A549 (cell line): ENCODE data around the gene SVIL.

Experiments
- FOSL2 ChIP-seq, 2 experiments: fragments of 450-650 bp in 1 of 2; fragments of >200 bp in 1 of 2; sonication (Bioruptor Twin) in 1 of 2; formaldehyde crosslinking; IDR thresholded peaks; 2 replicates each; pipeline versions ENCODE4 v1.5.0 to v1.6.1; 2016 to 2020; ENCODE audit warnings: mild to moderate bottlenecking in 1 of 2, moderate library complexity in 1 of 2
- HMGXB4 ChIP-seq: fragments of 250-450 bp; sonication (Bioruptor Pico); IDR thresholded peaks from 2 replicates; pipeline ENCODE4 v1.5.0; 2021; ENCODE audit warnings: mild to moderate bottlenecking, moderate library complexity, borderline replicate concordance
- KDM5A ChIP-seq: fragments of 200-600 bp; sonication (generic); IDR thresholded peaks from 2 replicates; pipeline ENCODE4 v1.6.1; 2016; ENCODE audit warnings: antibody characterized with exemption, mild to moderate bottlenecking
- RCOR1 ChIP-seq: fragments of 150-350 bp; IDR thresholded peaks from 2 replicates; pipeline ENCODE4 v1.6.1; 2014; ENCODE audit warnings: antibody characterized with exemption, low read length, low read depth
- SREBF2 ChIP-seq: fragments of 450-650 bp; IDR thresholded peaks from 2 replicates; pipeline ENCODE4 v1.6.1; 2014; ENCODE audit warnings: mild to moderate bottlenecking, moderate library complexity
- TF ChIP-seq, protein P1 (sequence below): fragments of 200-600 bp; sonication (generic); IDR thresholded peaks from 2 replicates; pipeline ENCODE4 v1.6.1; 2016; ENCODE audit warnings: antibody characterized with exemption, mild to moderate bottlenecking, moderate library complexity

GRCh38 chr10:29621161-29621560 lies 13.6 kb downstream of the SVIL start:
- TF ChIP-seq HMGXB4 (CRISPR knock-in tag) (no peak), KDM5A (no peak), RCOR1 (no peak), FOSL2 (IDR thresholded peaks at IDR 0.05) (no peak), FOSL2 (CRISPR knock-in tag; IDR thresholded peaks at IDR 0.05) (no peak), SREBF2 (no peak)
- TF ChIP-seq, protein P1, sequence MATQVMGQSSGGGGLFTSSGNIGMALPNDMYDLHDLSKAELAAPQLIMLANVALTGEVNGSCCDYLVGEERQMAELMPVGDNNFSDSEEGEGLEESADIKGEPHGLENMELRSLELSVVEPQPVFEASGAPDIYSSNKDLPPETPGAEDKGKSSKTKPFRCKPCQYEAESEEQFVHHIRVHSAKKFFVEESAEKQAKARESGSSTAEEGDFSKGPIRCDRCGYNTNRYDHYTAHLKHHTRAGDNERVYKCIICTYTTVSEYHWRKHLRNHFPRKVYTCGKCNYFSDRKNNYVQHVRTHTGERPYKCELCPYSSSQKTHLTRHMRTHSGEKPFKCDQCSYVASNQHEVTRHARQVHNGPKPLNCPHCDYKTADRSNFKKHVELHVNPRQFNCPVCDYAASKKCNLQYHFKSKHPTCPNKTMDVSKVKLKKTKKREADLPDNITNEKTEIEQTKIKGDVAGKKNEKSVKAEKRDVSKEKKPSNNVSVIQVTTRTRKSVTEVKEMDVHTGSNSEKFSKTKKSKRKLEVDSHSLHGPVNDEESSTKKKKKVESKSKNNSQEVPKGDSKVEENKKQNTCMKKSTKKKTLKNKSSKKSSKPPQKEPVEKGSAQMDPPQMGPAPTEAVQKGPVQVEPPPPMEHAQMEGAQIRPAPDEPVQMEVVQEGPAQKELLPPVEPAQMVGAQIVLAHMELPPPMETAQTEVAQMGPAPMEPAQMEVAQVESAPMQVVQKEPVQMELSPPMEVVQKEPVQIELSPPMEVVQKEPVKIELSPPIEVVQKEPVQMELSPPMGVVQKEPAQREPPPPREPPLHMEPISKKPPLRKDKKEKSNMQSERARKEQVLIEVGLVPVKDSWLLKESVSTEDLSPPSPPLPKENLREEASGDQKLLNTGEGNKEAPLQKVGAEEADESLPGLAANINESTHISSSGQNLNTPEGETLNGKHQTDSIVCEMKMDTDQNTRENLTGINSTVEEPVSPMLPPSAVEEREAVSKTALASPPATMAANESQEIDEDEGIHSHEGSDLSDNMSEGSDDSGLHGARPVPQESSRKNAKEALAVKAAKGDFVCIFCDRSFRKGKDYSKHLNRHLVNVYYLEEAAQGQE: no peak
